ENCODE measurements around the gene MAPK8IP3. TPM values are rescaled to one million over a fixed set of nuclear protein-coding genes. Genes with fewer than 3 reads are reported as not detected.

The MAPK8IP3 gene
- total RNA-seq: 10 to 100 TPM; 93.4 to 96.8 TPM

GRCh38 chr16:1705688-1706385, at the start of gene MAPK8IP3:
Gene MAPK8IP3 (plus strand): TSS chr16:1706195. CDS start chr16:1706340, 145 bp downstream.
- Mint-ChIP-seq H3K27me3 (no peaks in the 10 kb centered on the region), H3K36me3 (ENCODE audit: low read depth) (peaks cover 35% of the 10 kb centered on the region), H3K27ac (peak within 1 kb of the TSS; percentile 99), H3K9me3 (no peaks in the 10 kb centered on the region), H3K4me3 (peak within 1 kb of the TSS; percentile 98), H3K4me1 (peaks cover 31% of the 10 kb centered on the region)
- peak; percentile 96 for DNase-seq
- ChIA-PET POLR2A (interaction anchor here (0.6 to 6.0 kb wide), 26 partner anchors 8 to 700 kb away, joined by 3 to 49 read pairs (median 4); partner anchors contain the start of genes CRAMP1, EME2, FAHD1 and HAGH), CTCF (interaction anchor here (0.5 to 4.0 kb wide), 39 partner anchors 8 to 1472 kb away, joined by 3 to 37 read pairs (median 4); partner anchors contain the start of genes CRAMP1, EME2, FAHD1 and HAGH)

GRCh38 chr16:1656808-1657617, 49.0 kb upstream of the MAPK8IP3 start:
- H3K27ac Mint-ChIP-seq: no peak overlapping the region
- no peaks in the 10 kb centered on the region for H3K27me3 Mint-ChIP-seq
- H3K4me1 Mint-ChIP-seq: peaks cover 3% of the 10 kb centered on the region
- peaks cover 24% of the 10 kb centered on the region for H3K36me3 Mint-ChIP-seq (ENCODE audit: low read depth)
- CTCF ChIA-PET: no interaction called here
- POLR2A ChIA-PET: no interaction called here
- H3K9me3 Mint-ChIP-seq: no peaks in the 10 kb centered on the region
- no peak overlapping the region for H3K4me3 Mint-ChIP-seq
- no peak for DNase-seq

- Mint-ChIP-seq H3K4me1 (peaks cover 3% of the 10 kb centered on the region), H3K27ac (no peak overlapping the region), H3K9me3 (no peaks in the 10 kb centered on the region), H3K36me3 (ENCODE audit: low read depth) (peaks cover 30% of the 10 kb centered on the region), H3K27me3 (no peaks in the 10 kb centered on the region), H3K4me3 (no peak overlapping the region)
- POLR2A ChIA-PET: no interaction called here
- CTCF ChIA-PET: no interaction called here
- no peak for DNase-seq
These were observed 48.2 kb upstream of the MAPK8IP3 start for GRCh38 chr16:1657841-1658240.

- no peak for DNase-seq
- Mint-ChIP-seq H3K27ac (no peak overlapping the region), H3K4me1 (peaks cover 3% of the 10 kb centered on the region), H3K9me3 (no peaks in the 10 kb centered on the region), H3K36me3 (ENCODE audit: low read depth) (peaks cover 40% of the 10 kb centered on the region), H3K27me3 (no peaks in the 10 kb centered on the region), H3K4me3 (no peak overlapping the region)
- CTCF ChIA-PET: no interaction called here
- POLR2A ChIA-PET: interaction anchor here (1.2 kb wide), 1 partner anchor 19 kb away, joined by 3 read pairs; the partner anchor contains the start of gene JPT2
These were observed 47.0 kb upstream of the MAPK8IP3 start for GRCh38 chr16:1659031-1659430.

- ChIA-PET POLR2A (no interaction called here), CTCF (no interaction called here)
These were observed 44.2 kb upstream of the MAPK8IP3 start for GRCh38 chr16:1661826-1662225.

GRCh38 chr16:1662543-1662942, 43.5 kb upstream of the MAPK8IP3 start:
- no peak for DNase-seq
- Mint-ChIP-seq H3K27ac (no peak overlapping the region), H3K4me3 (no peak overlapping the region), H3K4me1 (peaks cover 3% of the 10 kb centered on the region), H3K9me3 (no peaks in the 10 kb centered on the region), H3K27me3 (no peaks in the 10 kb centered on the region), H3K36me3 (ENCODE audit: low read depth) (peaks cover 36% of the 10 kb centered on the region)
- ChIA-PET CTCF (no interaction called here), POLR2A (no interaction called here)

More at GRCh38 chr16:1661826-1662225, 44.2 kb upstream of the MAPK8IP3 start:
- Mint-ChIP-seq H3K36me3 (ENCODE audit: low read depth) (peaks cover 36% of the 10 kb centered on the region), H3K4me3 (no peak overlapping the region), H3K27me3 (no peaks in the 10 kb centered on the region), H3K9me3 (no peaks in the 10 kb centered on the region), H3K27ac (no peak overlapping the region), H3K4me1 (peaks cover 3% of the 10 kb centered on the region)
- no peak for DNase-seq

- H3K36me3 Mint-ChIP-seq (ENCODE audit: low read depth): peaks cover 57% of the 10 kb centered on the region
- ChIA-PET POLR2A (interaction anchor here (1.0 to 1.3 kb wide), 2 partner anchors 10 to 12 kb away, joined by 3 read pairs; no protein-coding TSS in a partner anchor), CTCF (no interaction called here)
- H3K9me3 Mint-ChIP-seq: no peaks in the 10 kb centered on the region
- H3K4me1 Mint-ChIP-seq: no peaks in the 10 kb centered on the region
- H3K4me3 Mint-ChIP-seq: no peak overlapping the region
- DNase-seq: no peak
- H3K27ac Mint-ChIP-seq: no peak overlapping the region
- H3K27me3 Mint-ChIP-seq: no peaks in the 10 kb centered on the region
These were observed 40.2 kb upstream of the MAPK8IP3 start for GRCh38 chr16:1665829-1666228.

GRCh38 chr16:1666316-1666715, 39.7 kb upstream of the MAPK8IP3 start:
- no peak for DNase-seq
- ChIA-PET POLR2A (interaction anchor here (1.0 kb wide), 1 partner anchor 9 kb away, joined by 3 read pairs; no protein-coding TSS in a partner anchor), CTCF (no interaction called here)
- Mint-ChIP-seq H3K4me1 (no peaks in the 10 kb centered on the region), H3K27ac (no peak overlapping the region), H3K27me3 (no peaks in the 10 kb centered on the region), H3K9me3 (no peaks in the 10 kb centered on the region), H3K4me3 (no peak overlapping the region), H3K36me3 (ENCODE audit: low read depth) (peaks cover 62% of the 10 kb centered on the region)

GRCh38 chr16:1667271-1667670, 38.7 kb upstream of the MAPK8IP3 start:
- no peak for DNase-seq
- Mint-ChIP-seq H3K9me3 (no peaks in the 10 kb centered on the region), H3K27me3 (no peaks in the 10 kb centered on the region), H3K4me1 (no peaks in the 10 kb centered on the region), H3K27ac (no peak overlapping the region), H3K36me3 (ENCODE audit: low read depth) (peaks cover 66% of the 10 kb centered on the region), H3K4me3 (no peak overlapping the region)
- CTCF ChIA-PET: no interaction called here
- POLR2A ChIA-PET: no interaction called here

- peaks cover 65% of the 10 kb centered on the region for H3K36me3 Mint-ChIP-seq (ENCODE audit: low read depth)
- H3K4me1 Mint-ChIP-seq: no peaks in the 10 kb centered on the region
- H3K27me3 Mint-ChIP-seq: no peaks in the 10 kb centered on the region
- no peak for DNase-seq
- ChIA-PET POLR2A (interaction anchor here (0.7 kb wide), 1 partner anchor 10 kb away, joined by 3 read pairs; no protein-coding TSS in a partner anchor), CTCF (no interaction called here)
- H3K27ac Mint-ChIP-seq: no peak overlapping the region
- no peaks in the 10 kb centered on the region for H3K9me3 Mint-ChIP-seq
- no peak overlapping the region for H3K4me3 Mint-ChIP-seq
These were observed 38.1 kb upstream of the MAPK8IP3 start for GRCh38 chr16:1667916-1668315.

GRCh38 chr16:1668612-1669319, 37.2 kb upstream of the MAPK8IP3 start:
- no peak for DNase-seq
- ChIA-PET POLR2A (interaction anchor here (0.7 kb wide), 1 partner anchor 9 kb away, joined by 3 read pairs; no protein-coding TSS in a partner anchor), CTCF (no interaction called here)
- H3K4me3 Mint-ChIP-seq: no peak overlapping the region
- H3K9me3 Mint-ChIP-seq: no peaks in the 10 kb centered on the region
- no peaks in the 10 kb centered on the region for H3K4me1 Mint-ChIP-seq
- no peaks in the 10 kb centered on the region for H3K27me3 Mint-ChIP-seq
- H3K36me3 Mint-ChIP-seq (ENCODE audit: low read depth): peaks cover 66% of the 10 kb centered on the region
- H3K27ac Mint-ChIP-seq: no peak overlapping the region

- no peaks in the 10 kb centered on the region for H3K27me3 Mint-ChIP-seq
These were observed 36.3 kb upstream of the MAPK8IP3 start for GRCh38 chr16:1669698-1670097.

GRCh38 chr16:1670371-1670770, 35.6 kb upstream of the MAPK8IP3 start:
- Mint-ChIP-seq H3K4me3 (no peak overlapping the region), H3K27me3 (no peaks in the 10 kb centered on the region), H3K9me3 (no peaks in the 10 kb centered on the region), H3K4me1 (no peaks in the 10 kb centered on the region), H3K36me3 (ENCODE audit: low read depth) (peaks cover 67% of the 10 kb centered on the region), H3K27ac (no peak overlapping the region)
- no peak for DNase-seq
- POLR2A ChIA-PET: no interaction called here
- CTCF ChIA-PET: no interaction called here

More at GRCh38 chr16:1669698-1670097, 36.3 kb upstream of the MAPK8IP3 start:
- CTCF ChIA-PET: no interaction called here
- no peaks in the 10 kb centered on the region for H3K4me1 Mint-ChIP-seq
- H3K4me3 Mint-ChIP-seq: no peak overlapping the region
- no peaks in the 10 kb centered on the region for H3K9me3 Mint-ChIP-seq
- H3K27ac Mint-ChIP-seq: no peak overlapping the region
- POLR2A ChIA-PET: no interaction called here
- peaks cover 66% of the 10 kb centered on the region for H3K36me3 Mint-ChIP-seq (ENCODE audit: low read depth)
- no peak for DNase-seq

All from activated CD4-positive, alpha-beta memory T cell treated with anti-CD3 and anti-CD28 coated beads, Interleukin-2, amount 10 ng/mL, durations not matched to agents 7 days and 5 days (primary cell).